Measurements from ENCODE around the gene MRC2. TPM values are rescaled to one million over a fixed set of nuclear protein-coding genes. Genes with fewer than 3 reads are reported as not detected.

Gene MRC2
- polyA plus RNA-seq, 1 of the 3 experiments (the other 2 are of a cell fraction), result 213 TPM

- POLR2A ChIA-PET, result interaction anchor here (1.5 kb wide), 1 partner anchor 265 kb away, joined by 3 read pairs; no protein-coding TSS in a partner anchor
Observed at GRCh38 chr17:62703776-62704380, 76.4 kb downstream of the MRC2 start.

More at GRCh38 chr17:62703776-62704380, 76.4 kb downstream of the MRC2 start:
- peak; percentile 96 for DNase-seq
- Histone ChIP-seq H3K4me2 (peak overlapping the region; percentile 93), H3K4me1 (ENCODE audit: control insufficient read depth in 1 of 2, insufficient read depth in 2 of 2, low read depth in 1 of 2, low read length in 1 of 2) (peaks cover 15 to 29% of the 10 kb centered on the region in 2 experiments; a peak in 3 of 4 replicates), H3F3A (replicated peaks; ENCODE audit: insufficient read depth) (peaks cover 11% of the 10 kb centered on the region), H3K4me3 (ENCODE audit: low read depth in 2 of 2, low read length in 1 of 2) (peak overlapping the region; percentile 67 to 73), H3K27me3 (ENCODE audit: insufficient read depth) (no peaks in the 10 kb centered on the region), H3K36me3 (replicated peaks in 1 of 2; ENCODE audit: control insufficient read depth in 1 of 2, insufficient read depth in 2 of 2, low read length in 1 of 2) (no peaks in the 10 kb centered on the region), H3K27ac (ENCODE audit: low read depth in 2 of 2, low read length in 1 of 2) (peak overlapping the region; percentile 69 to 85), H3K9me2 (no peaks in the 10 kb centered on the region), H4K20me1 (ENCODE audit: insufficient read depth) (no peaks in the 10 kb centered on the region), H3K9me3 (peaks cover 2% of the 10 kb centered on the region; the same call in 1 of the 2 replicates), H3K9ac (peak overlapping the region; percentile 95), H2AFZ (ENCODE audit: low read depth) (peak overlapping the region; percentile 79; the same call in 1 of the 2 replicates), H3K79me2 (ENCODE audit: insufficient read depth) (peaks cover 10% of the 10 kb centered on the region; the same call in 1 of the 2 replicates)
- CTCF ChIA-PET, result interaction anchor here (0.5 to 6.3 kb wide), 21 partner anchors 11 to 722 kb away, joined by 3 to 61 read pairs (median 3); partner anchors contain the start of gene TANC2
- 3% methylated on average over 23 of the region's 80 CpGs for WGBS (ENCODE audit: low lambda C conversion rate)
- 0 out of 2 replicates have a peak, but pooled peaks have one; percentile 35 for TF ChIP-seq SIN3A (IDR thresholded peaks at IDR 0.05; ENCODE audit: borderline replicate concordance, low read depth, low read length)
- TF ChIP-seq POLR2AphosphoS5 (IDR thresholded peaks at IDR 0.05; ENCODE audit: low read depth, low read length), result no peak; the same call in 1 of the 2 replicates
- peak; percentile 95 for TF ChIP-seq RAD21 (IDR thresholded peaks at IDR 0.05; ENCODE audit: low read length)
- peak; percentile 49; the same call in 1 of the 2 replicates for TF ChIP-seq TAF1 (IDR thresholded peaks at IDR 0.05; ENCODE audit: borderline replicate concordance, low read depth, low read length)
- peak; percentile 59; the same call in 1 of the 2 replicates for TF ChIP-seq RCOR1 (IDR thresholded peaks at IDR 0.05; ENCODE audit: low read length)
- no peak for TF ChIP-seq EZH2phosphoT487 (IDR thresholded peaks at IDR 0.05; ENCODE audit: borderline replicate concordance, low read depth)
- TF ChIP-seq MXI1 (IDR thresholded peaks at IDR 0.05; ENCODE audit: low read depth, low read length), result no peak; the same call in 1 of the 2 replicates
- TF ChIP-seq NFIC (IDR thresholded peaks at IDR 0.05; ENCODE audit: borderline replicate concordance), result no peak
- TF ChIP-seq USF2 (IDR thresholded peaks at IDR 0.05; ENCODE audit: borderline replicate concordance, low read depth, low read length), result no peak
- no peak for TF ChIP-seq USF1 (IDR thresholded peaks at IDR 0.05; ENCODE audit: borderline replicate concordance, low read depth)
- TF ChIP-seq YY1 (IDR thresholded peaks at IDR 0.05; ENCODE audit: low read depth), result no peak
- TF ChIP-seq GATA2 (CRISPR knock-in tag; IDR thresholded peaks at IDR 0.05), result no peak
- 0 out of 2 replicates have a peak, but pooled peaks have one; percentile 3 for TF ChIP-seq REST (IDR thresholded peaks at IDR 0.05; ENCODE audit: low read depth, low read length)
- no peak for TF ChIP-seq TCF12 (IDR thresholded peaks at IDR 0.05)
- no peak; a peak in 1 of 4 replicates for TF ChIP-seq EP300 (IDR thresholded peaks at IDR 0.05; ENCODE audit: borderline replicate concordance in 1 of 2, low read depth in 1 of 2, low read length in 1 of 2)
- peak; percentile 82 for TF ChIP-seq CTCF (IDR thresholded peaks at IDR 0.05)
- no peak for TF ChIP-seq MEF2A (IDR thresholded peaks at IDR 0.05; ENCODE audit: borderline replicate concordance, low read depth)
- no peak for TF ChIP-seq NRF1 (IDR thresholded peaks at IDR 0.05; ENCODE audit: low read depth, low read length)
- TF ChIP-seq MAX (IDR thresholded peaks at IDR 0.05; ENCODE audit: low read depth), result 0 out of 2 replicates have a peak, but pooled peaks have one; percentile 47
- TF ChIP-seq RFX5 (IDR thresholded peaks at IDR 0.05; ENCODE audit: low read length), result no peak
- no peak for TF ChIP-seq FOSL2 (IDR thresholded peaks at IDR 0.05; ENCODE audit: borderline replicate concordance, low read depth)
- TF ChIP-seq JUND (IDR thresholded peaks at IDR 0.05), result no peak
- TF ChIP-seq SMC3 (IDR thresholded peaks at IDR 0.05; ENCODE audit: low read depth, low read length), result peak; percentile 96
- TF ChIP-seq FOXM1 (IDR thresholded peaks at IDR 0.05; ENCODE audit: low read depth), result no peak
- no peak for TF ChIP-seq IRF3 (IDR thresholded peaks at IDR 0.05; ENCODE audit: low read depth, low read length)

Data from SK-N-SH (cell line).